Hepatocyte (in vitro differentiated cells): ENCODE measurements around the gene SLC5A3.

Experiments used
- CTCF ChIP-seq: fragments of 200-600 bp; sonication (generic); IDR thresholded peaks from 2 replicates; pipeline ENCODE4 v1.5.1; 2016; ENCODE audit warnings: antibody characterized with exemption, mild to moderate bottlenecking; ENCODE audit not compliant: poor library complexity
- EZH2 ChIP-seq: fragments of 200-600 bp; sonication (generic); IDR thresholded peaks from 2 replicates; pipeline ENCODE4 v1.6.1; 2016; ENCODE audit warnings: antibody characterized with exemption, mild to moderate bottlenecking, borderline replicate concordance
- EZH2phosphoT487 ChIP-seq: fragments of 200-600 bp; sonication (generic); IDR thresholded peaks from one replicate; pipeline ENCODE4 v1.6.1; 2018; ENCODE audit warnings: antibody characterized with exemption, mild to moderate bottlenecking, low read depth, moderate library complexity; ENCODE audit not compliant: unreplicated experiment, severe bottlenecking

DNA sequence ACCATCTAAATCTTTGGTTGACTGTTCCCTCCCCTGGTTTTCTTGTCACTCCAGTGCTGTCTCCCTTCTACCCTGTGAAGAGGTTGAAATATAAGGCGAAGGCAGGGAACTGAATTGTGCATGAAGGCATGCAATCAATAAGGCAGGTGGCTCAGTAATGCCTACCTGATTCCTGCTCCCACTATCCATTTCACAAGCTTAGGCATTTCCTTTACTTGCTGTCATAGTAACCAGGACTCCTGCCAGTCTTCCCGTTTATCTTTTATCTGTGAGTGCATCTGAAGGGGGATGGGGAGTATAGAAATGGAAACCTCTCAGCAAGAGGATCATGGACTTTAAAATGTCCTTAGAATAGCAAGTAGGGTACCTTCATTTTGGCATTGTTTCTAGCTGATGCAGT is 40.5 kb downstream of the SLC5A3 start:
- TF ChIP-seq CTCF (no peak), EZH2 (no peak), EZH2phosphoT487 (no peak)
